MM.1S (cell line): Measurements from ENCODE around the gene TNFRSF14.

Experiments
- DNase-seq: peaks from one replicate; pipeline ENCODE4 v3.0.0-alpha.2; 2015
- H2AFZ ChIP-seq: fragments of 300-600 bp; sonication (generic); 2 replicates; pipeline ENCODE4 v1.6.0; 2016; ENCODE audit warnings: antibody characterized with exemption, low read length
- H3F3A ChIP-seq: fragments of 300-600 bp; sonication (generic); 2 replicates; pipeline ENCODE4 v1.6.1; 2016; ENCODE audit warnings: mild to moderate bottlenecking, antibody characterized with exemption, low read length, moderate library complexity, mixed read lengths; ENCODE audit not compliant: insufficient read depth
- H3K27ac ChIP-seq: fragments of 300-600 bp; sonication (generic); 2 replicates; pipeline ENCODE4 v1.5.1; 2016; ENCODE audit warnings: mild to moderate bottlenecking, low read length
- H3K27me3 ChIP-seq: fragments of 300-600 bp; sonication (generic); replicated peaks from 2 replicates; pipeline ENCODE4 v1.6.0; 2016; ENCODE audit warnings: low read length; ENCODE audit not compliant: insufficient read depth
- H3K36me3 ChIP-seq: fragments of 300-600 bp; sonication (generic); replicated peaks from 2 replicates; pipeline ENCODE4 v1.6.1; 2016; ENCODE audit warnings: mild to moderate bottlenecking, low read length, mixed read lengths; ENCODE audit not compliant: insufficient read depth
- H3K4me1 ChIP-seq: fragments of 300-600 bp; sonication (generic); 2 replicates; pipeline ENCODE4 v1.6.1; 2016; ENCODE audit warnings: low read length, mixed read lengths
- H3K4me2 ChIP-seq: fragments of 300-600 bp; sonication (generic); 2 replicates; pipeline ENCODE4 v1.6.0; 2016; ENCODE audit warnings: low read depth, low read length
- H3K4me3 ChIP-seq: fragments of 300-600 bp; sonication (generic); 2 replicates; pipeline ENCODE4 v1.5.1; 2016; ENCODE audit warnings: low read length, mixed read lengths
- H3K79me2 ChIP-seq: fragments of 300-600 bp; sonication (generic); 2 replicates; pipeline ENCODE4 v1.6.1; 2016; ENCODE audit warnings: mixed run types, low read length, mixed read lengths
- H3K9ac ChIP-seq: fragments of 300-600 bp; sonication (generic); 2 replicates; pipeline ENCODE4 v1.6.1; 2016; ENCODE audit warnings: low read length, mixed read lengths
- H3K9me2 ChIP-seq: fragments of 300-600 bp; sonication (generic); replicated peaks from 2 replicates; pipeline ENCODE4 v1.6.1; 2016; ENCODE audit warnings: mild to moderate bottlenecking, low read length, mixed read lengths; ENCODE audit not compliant: insufficient read depth
- H3K9me3 ChIP-seq: fragments of 300-600 bp; sonication (generic); replicated peaks from 2 replicates; pipeline ENCODE4 v1.6.1; 2016; ENCODE audit warnings: mild to moderate bottlenecking, low read length, mixed read lengths; ENCODE audit not compliant: insufficient read depth
- H4K20me1 ChIP-seq: fragments of 300-600 bp; sonication (generic); 2 replicates; pipeline ENCODE4 v1.6.1; 2016; ENCODE audit warnings: mild to moderate bottlenecking, low read length, moderate library complexity, mixed read lengths; ENCODE audit not compliant: insufficient read depth
- EZH2 ChIP-seq: fragments of 300-600 bp; sonication (generic); optimal IDR thresholded peaks from 2 replicates; pipeline ENCODE3; 2017; ENCODE audit warnings: low read depth, mild to moderate bottlenecking, antibody characterized with exemption, low read length, mixed read lengths
- EZH2phosphoT487 ChIP-seq: fragments of 300-600 bp; sonication (generic); IDR thresholded peaks from 2 replicates; pipeline ENCODE4 v1.6.1; 2018; ENCODE audit warnings: antibody characterized with exemption, low read length
- TF ChIP-seq, protein P1 (sequence below): fragments of 300-600 bp; sonication (generic); IDR thresholded peaks from 2 replicates; pipeline ENCODE4 v1.5.1; 2016; ENCODE audit warnings: antibody characterized with exemption, low read length, mixed read lengths

Gene TNFRSF14

DNA sequence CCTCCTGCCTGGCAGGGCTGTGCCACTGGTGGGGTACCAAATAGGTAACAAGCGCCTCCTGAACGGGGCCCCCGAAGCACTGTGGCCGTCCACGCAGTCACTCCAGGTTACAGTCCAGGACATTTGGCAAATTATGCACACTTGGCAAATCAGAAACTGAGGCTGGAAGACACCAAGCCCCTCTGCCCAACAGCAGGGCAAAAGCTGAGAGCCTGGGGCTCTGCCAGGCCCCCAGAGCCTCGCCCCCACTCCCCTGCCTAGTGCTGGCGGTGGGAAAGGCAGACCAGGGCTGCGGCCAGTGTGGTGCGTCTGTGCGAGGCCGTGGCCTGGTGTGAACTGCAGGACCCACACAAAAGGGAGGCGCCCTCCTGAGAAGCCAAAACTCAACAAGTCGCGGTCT, 39.2 kb upstream of the TNFRSF14 start:
- H4K20me1 ChIP-seq: peaks cover 1% of the 10 kb centered on the region; the same call in 1 of the 2 replicates
- DNase-seq: no peak
- TF ChIP-seq EZH2phosphoT487 (no peak), EZH2 (no peak)
- TF ChIP-seq, protein P1, sequence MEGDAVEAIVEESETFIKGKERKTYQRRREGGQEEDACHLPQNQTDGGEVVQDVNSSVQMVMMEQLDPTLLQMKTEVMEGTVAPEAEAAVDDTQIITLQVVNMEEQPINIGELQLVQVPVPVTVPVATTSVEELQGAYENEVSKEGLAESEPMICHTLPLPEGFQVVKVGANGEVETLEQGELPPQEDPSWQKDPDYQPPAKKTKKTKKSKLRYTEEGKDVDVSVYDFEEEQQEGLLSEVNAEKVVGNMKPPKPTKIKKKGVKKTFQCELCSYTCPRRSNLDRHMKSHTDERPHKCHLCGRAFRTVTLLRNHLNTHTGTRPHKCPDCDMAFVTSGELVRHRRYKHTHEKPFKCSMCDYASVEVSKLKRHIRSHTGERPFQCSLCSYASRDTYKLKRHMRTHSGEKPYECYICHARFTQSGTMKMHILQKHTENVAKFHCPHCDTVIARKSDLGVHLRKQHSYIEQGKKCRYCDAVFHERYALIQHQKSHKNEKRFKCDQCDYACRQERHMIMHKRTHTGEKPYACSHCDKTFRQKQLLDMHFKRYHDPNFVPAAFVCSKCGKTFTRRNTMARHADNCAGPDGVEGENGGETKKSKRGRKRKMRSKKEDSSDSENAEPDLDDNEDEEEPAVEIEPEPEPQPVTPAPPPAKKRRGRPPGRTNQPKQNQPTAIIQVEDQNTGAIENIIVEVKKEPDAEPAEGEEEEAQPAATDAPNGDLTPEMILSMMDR: no peak
- no peaks in the 10 kb centered on the region for H3F3A ChIP-seq
- H3K27me3 ChIP-seq: no peaks in the 10 kb centered on the region
- H3K4me3 ChIP-seq: no peak overlapping the region
- H3K27ac ChIP-seq: no peak overlapping the region
- H3K4me1 ChIP-seq: no peaks in the 10 kb centered on the region
- no peak overlapping the region for H3K9ac ChIP-seq
- no peaks in the 10 kb centered on the region; the same call in 1 of the 2 replicates for H3K36me3 ChIP-seq
- no peak overlapping the region for H3K4me2 ChIP-seq
- H2AFZ ChIP-seq: no peak overlapping the region
- H3K9me3 ChIP-seq: no peaks in the 10 kb centered on the region
- H3K9me2 ChIP-seq: no peaks in the 10 kb centered on the region
- peaks cover 13% of the 10 kb centered on the region for H3K79me2 ChIP-seq

DNA sequence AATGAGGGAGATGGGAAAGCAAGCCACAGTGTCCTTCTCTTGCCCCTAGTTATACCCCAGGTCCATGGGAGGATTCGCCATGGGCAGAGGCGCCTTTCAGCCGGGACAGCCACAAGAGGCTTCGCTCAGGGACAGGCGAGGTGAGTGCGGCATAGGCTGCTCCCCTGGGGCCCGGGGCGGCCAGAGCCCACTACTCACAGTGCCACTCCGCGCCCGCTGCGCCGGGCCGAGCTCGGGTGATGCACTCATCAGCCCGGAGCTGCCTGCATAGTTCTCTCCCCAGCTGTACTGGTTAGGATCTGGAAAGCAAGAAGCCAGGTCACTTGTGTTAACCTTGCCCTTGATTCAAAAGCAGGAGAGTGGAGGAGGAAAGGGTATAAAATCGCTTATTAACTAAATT, 38.2 kb upstream of the TNFRSF14 start:
- Histone ChIP-seq H3K4me1 (no peaks in the 10 kb centered on the region), H3K4me3 (no peak overlapping the region), H3K9me2 (no peaks in the 10 kb centered on the region), H3K27ac (no peak overlapping the region), H3K79me2 (peaks cover 23% of the 10 kb centered on the region), H3K9me3 (no peaks in the 10 kb centered on the region), H3K36me3 (no peaks in the 10 kb centered on the region; the same call in 1 of the 2 replicates), H3K9ac (no peak overlapping the region), H4K20me1 (peaks cover 10% of the 10 kb centered on the region; the same call in 1 of the 2 replicates), H3K27me3 (no peaks in the 10 kb centered on the region), H2AFZ (no peak overlapping the region), H3K4me2 (no peak overlapping the region), H3F3A (no peaks in the 10 kb centered on the region)
- no peak for DNase-seq
- TF ChIP-seq EZH2phosphoT487 (no peak), EZH2 (no peak)
- TF ChIP-seq, protein P1: no peak

DNA sequence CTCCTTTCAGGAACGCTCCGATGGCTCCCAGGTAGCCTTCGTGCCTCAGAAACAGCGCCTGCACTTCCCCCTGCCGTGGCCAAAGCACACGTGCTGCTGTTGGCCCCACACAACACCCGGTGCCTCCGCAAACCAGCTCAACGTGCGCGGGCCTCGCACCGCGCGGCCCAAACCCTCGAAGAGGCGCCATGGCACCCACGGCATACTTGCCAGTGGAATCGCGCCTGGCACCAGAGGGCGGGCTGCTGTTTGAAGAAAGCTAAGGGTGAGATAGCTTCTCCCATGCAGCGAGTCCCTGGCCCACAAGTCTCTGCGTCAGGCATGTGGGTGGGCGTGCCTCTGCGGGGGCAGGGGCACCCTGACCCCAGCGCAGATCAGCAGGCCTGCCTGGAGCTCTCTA, 37.6 kb upstream of the TNFRSF14 start:
- TF ChIP-seq, protein P1: no peak
- no peak for TF ChIP-seq EZH2phosphoT487
- TF ChIP-seq EZH2: no peak
- Histone ChIP-seq H3F3A (no peaks in the 10 kb centered on the region), H3K36me3 (no peaks in the 10 kb centered on the region; the same call in 1 of the 2 replicates), H3K79me2 (peaks cover 29% of the 10 kb centered on the region), H3K9ac (no peak overlapping the region), H3K27ac (no peak overlapping the region), H3K9me3 (no peaks in the 10 kb centered on the region), H4K20me1 (peaks cover 14% of the 10 kb centered on the region; the same call in 1 of the 2 replicates), H3K4me2 (no peak overlapping the region), H3K27me3 (no peaks in the 10 kb centered on the region), H3K4me3 (no peak overlapping the region), H2AFZ (no peak overlapping the region), H3K9me2 (no peaks in the 10 kb centered on the region), H3K4me1 (no peaks in the 10 kb centered on the region)
- DNase-seq: no peak
